HFFc6 (cell line): Measurements from ENCODE around the gene MOB2. TPM values are rescaled to one million over a fixed set of nuclear protein-coding genes. Genes with fewer than 3 reads are reported as not detected.
A peak's percentile ranks its signal among the peaks of the same experiment; 100 is the strongest.

Experiments used
- DNase-seq: peaks from one replicate; pipeline ENCODE4 v3.0.0-alpha.2; 2018
- H3K27ac Mint-ChIP-seq: 2 replicates; pipeline ENCODE4 v1.8.0; 2020; ENCODE audit warnings: mild to moderate bottlenecking, mixed read lengths
- H3K27me3 Mint-ChIP-seq: 2 replicates; pipeline ENCODE4 v1.8.0; 2021; ENCODE audit warnings: mild to moderate bottlenecking, moderate library complexity, mixed read lengths; ENCODE audit not compliant: insufficient read depth
- H3K36me3 Mint-ChIP-seq: 2 replicates; pipeline ENCODE4 v1.8.0; 2021; ENCODE audit warnings: low read depth, mixed read lengths
- H3K4me1 Mint-ChIP-seq: 2 replicates; pipeline ENCODE4 v1.8.0; 2020; ENCODE audit warnings: low read depth, mixed read lengths
- H3K4me3 Mint-ChIP-seq: 2 replicates; pipeline ENCODE4 v1.8.0; 2020; ENCODE audit warnings: mild to moderate bottlenecking, moderate library complexity, mixed read lengths
- H3K9me3 Mint-ChIP-seq: 2 replicates; pipeline ENCODE4 v1.8.0; 2020; ENCODE audit warnings: mild to moderate bottlenecking, mixed read lengths
- total RNA-seq, 6 experiments: library from RNA; stranded (reverse); fragmentation: NEBNext Ultra II Directional; extraction: Animal tissue kit (Norgen Biotek cat#: 25700); gene quantifications; 2 replicates in 1 of 6; 3 replicates in 5 of 6; pipeline ENCODE4 v1.2.3, GENCODE V29; 2021
- TF ChIP-seq, protein P1 (sequence below): fragments of 200-600 bp; sonication (generic); IDR thresholded peaks from 2 replicates; pipeline ENCODE4 v1.5.0; 2021; ENCODE audit warnings: antibody characterized with exemption, mild to moderate bottlenecking

Gene MOB2
- total RNA-seq, 6 experiments from 2014 or later: 19.6 to 27.4 (median 21.4) TPM

DNA sequence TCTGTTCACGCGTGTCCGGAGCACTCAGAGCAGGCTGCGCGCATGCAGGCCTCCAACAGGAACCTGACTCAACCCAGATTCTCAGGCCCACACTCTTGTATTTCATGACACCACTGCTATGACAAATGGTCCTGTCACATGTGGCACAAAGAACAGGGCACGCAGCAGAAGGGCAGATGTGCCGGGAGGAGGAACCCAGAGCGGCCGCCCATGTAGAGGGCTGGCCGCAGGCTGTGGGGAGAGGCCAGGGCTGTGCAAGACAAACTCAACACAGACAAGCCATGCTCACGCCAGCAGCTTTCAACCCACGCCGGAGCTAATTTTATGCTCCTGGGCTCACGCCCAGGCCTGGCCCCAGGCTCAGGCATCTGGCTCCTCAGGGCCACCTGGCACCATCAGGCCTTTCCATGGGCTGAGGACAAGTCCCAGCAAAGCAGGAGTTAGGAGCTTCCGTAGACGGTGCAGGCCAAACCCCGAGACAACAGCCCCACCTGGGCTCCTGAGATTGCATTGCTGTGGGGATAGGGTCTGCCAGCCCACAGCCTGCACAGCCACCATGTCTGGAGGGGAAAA is 45.5 kb upstream of the MOB2 start:
- Mint-ChIP-seq H3K27ac (peak overlapping the region; percentile 76), H3K27me3 (peaks cover 4% of the 10 kb centered on the region; the same call in 1 of the 2 replicates), H3K4me3 (peak overlapping the region; percentile 21; the same call in 1 of the 2 replicates), H3K36me3 (no peaks in the 10 kb centered on the region), H3K9me3 (no peaks in the 10 kb centered on the region), H3K4me1 (peaks cover 40% of the 10 kb centered on the region)
- TF ChIP-seq, protein P1, sequence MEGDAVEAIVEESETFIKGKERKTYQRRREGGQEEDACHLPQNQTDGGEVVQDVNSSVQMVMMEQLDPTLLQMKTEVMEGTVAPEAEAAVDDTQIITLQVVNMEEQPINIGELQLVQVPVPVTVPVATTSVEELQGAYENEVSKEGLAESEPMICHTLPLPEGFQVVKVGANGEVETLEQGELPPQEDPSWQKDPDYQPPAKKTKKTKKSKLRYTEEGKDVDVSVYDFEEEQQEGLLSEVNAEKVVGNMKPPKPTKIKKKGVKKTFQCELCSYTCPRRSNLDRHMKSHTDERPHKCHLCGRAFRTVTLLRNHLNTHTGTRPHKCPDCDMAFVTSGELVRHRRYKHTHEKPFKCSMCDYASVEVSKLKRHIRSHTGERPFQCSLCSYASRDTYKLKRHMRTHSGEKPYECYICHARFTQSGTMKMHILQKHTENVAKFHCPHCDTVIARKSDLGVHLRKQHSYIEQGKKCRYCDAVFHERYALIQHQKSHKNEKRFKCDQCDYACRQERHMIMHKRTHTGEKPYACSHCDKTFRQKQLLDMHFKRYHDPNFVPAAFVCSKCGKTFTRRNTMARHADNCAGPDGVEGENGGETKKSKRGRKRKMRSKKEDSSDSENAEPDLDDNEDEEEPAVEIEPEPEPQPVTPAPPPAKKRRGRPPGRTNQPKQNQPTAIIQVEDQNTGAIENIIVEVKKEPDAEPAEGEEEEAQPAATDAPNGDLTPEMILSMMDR: no peak
- DNase-seq: no peak

DNA sequence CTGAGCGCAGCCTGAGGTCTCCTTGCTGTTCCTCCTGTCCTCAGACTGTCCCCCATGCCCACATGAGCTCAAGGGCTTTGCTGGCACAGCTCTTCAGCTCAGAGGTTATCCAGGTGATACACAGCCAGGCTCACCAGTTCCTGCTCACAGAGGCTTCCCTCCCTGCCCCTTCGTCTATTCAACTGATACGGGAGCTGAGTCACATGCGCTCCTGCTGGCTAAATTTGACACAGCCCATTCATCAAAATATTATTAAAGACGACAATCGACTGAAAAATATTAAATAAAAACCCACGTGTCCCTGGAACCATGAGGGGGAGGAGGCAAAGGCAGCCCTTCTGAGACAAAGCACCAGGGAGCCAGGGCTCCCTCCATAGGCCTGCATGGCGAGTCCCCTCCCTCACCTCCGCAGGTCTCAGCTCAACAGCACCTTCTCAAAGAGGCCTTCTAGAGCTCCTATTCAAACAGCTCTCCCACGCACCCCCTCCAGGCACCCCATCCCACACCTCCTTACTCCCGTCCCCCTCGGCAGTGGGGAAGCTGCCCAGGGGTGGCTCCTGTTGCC is 45.0 kb upstream of the MOB2 start:
- TF ChIP-seq, protein P1: no peak
- Mint-ChIP-seq H3K9me3 (no peaks in the 10 kb centered on the region), H3K27me3 (no peaks in the 10 kb centered on the region), H3K4me3 (peak overlapping the region; percentile 21; the same call in 1 of the 2 replicates), H3K4me1 (peaks cover 40% of the 10 kb centered on the region), H3K36me3 (no peaks in the 10 kb centered on the region), H3K27ac (peak overlapping the region; percentile 76)
- no peak for DNase-seq

DNA sequence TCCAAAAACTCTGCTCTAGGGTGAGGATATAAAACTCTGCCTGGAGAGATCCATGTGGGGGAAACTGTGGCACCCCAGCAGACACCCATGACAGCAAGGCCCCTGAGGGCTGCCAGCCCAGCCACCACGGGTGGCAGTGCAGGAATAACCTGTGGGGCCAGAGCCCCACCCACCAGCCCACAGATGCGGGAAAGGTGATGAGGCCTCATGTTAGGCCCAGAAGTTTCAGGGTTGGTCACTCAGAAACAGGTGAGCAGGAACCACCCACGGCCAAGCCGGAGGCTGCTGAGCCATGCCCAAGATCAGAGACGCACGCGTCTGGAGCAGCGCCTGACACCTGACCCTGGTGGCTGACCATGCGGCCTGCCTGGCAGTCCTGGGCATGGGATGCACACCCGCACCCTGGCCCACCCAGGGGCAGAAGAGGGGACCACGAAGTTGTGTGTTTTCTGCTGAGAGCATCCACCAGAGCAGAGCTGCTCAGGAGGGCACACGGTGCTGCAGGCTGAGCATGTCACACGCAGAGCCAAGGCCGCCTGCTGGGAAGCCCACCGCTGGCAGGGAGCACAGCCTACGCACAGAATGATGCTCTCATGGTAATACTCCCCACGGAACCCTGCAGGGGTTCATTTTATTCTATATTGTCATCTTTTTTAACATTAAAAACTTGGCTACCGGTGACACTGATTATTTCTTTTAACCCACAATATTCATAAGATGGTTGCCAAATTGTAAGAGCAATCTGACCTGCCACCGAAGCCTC is 44.3 kb upstream of the MOB2 start:
- TF ChIP-seq, protein P1: no peak
- Mint-ChIP-seq H3K9me3 (no peaks in the 10 kb centered on the region), H3K27me3 (no peaks in the 10 kb centered on the region), H3K27ac (no peak overlapping the region), H3K4me1 (peaks cover 39% of the 10 kb centered on the region), H3K36me3 (no peaks in the 10 kb centered on the region), H3K4me3 (no peak overlapping the region)
- DNase-seq: no peak

DNA sequence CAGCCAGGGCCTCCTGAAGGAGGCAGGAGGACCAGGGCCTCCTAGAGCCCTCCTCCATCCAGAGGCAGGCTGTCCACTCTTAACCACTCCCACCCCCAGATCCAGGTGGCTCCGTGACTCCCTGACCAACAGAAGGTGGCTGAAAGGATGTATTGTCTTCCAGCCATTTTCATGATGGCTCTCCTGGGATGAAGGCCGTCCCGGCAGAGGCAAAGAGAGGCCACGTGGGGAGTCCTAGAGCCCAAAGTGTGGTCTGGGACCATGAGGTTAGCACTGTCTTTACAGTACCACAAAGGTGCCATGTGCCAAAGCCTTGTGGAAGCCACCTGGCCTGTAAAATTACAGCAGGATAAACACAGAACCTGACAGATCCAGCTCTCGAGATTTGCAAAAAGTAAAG is 43.2 kb upstream of the MOB2 start:
- no peak overlapping the region for H3K4me3 Mint-ChIP-seq
- no peaks in the 10 kb centered on the region for H3K27me3 Mint-ChIP-seq
- no peaks in the 10 kb centered on the region for H3K36me3 Mint-ChIP-seq
- no peak overlapping the region for H3K27ac Mint-ChIP-seq
- DNase-seq: no peak
- peaks cover 28% of the 10 kb centered on the region for H3K4me1 Mint-ChIP-seq
- TF ChIP-seq, protein P1: no peak
- no peaks in the 10 kb centered on the region for H3K9me3 Mint-ChIP-seq

DNA sequence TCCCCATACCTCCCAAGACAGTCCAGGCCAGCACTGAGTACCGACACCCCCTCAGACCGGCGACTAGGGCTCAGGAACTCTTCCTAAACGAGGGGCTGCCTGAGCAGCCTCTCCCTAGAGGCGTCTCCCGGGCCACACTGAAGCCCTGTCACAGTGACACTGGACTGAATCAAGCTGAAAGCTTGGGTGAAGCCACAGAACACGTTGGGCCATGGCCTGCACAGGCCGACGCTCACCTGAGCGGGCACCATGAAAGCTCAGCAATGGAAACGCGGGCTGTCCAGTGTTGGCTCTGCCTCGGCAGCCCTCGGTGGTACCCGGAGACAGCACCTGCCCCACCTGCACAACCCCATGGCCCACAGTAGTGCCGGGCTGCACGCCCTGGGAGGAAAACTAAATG is 42.7 kb upstream of the MOB2 start:
- H3K36me3 Mint-ChIP-seq: no peaks in the 10 kb centered on the region
- H3K4me3 Mint-ChIP-seq: no peak overlapping the region
- no peak for DNase-seq
- peaks cover 23% of the 10 kb centered on the region for H3K4me1 Mint-ChIP-seq
- TF ChIP-seq, protein P1: no peak
- H3K27me3 Mint-ChIP-seq: no peaks in the 10 kb centered on the region
- H3K27ac Mint-ChIP-seq: no peak overlapping the region
- no peaks in the 10 kb centered on the region for H3K9me3 Mint-ChIP-seq
